Left colon (tissue), 2 donors: Measurements from ENCODE around the gene RBM39. TPM values are rescaled to one million over a fixed set of nuclear protein-coding genes. Genes with fewer than 3 reads are reported as not detected.
A peak's percentile ranks its signal among the peaks of the same experiment; 100 is the strongest.

Experiments used
- ATAC-seq: fragments of 200-7000 bp; cut with Tn5 transposase; one replicate; pipeline ENCODE4 v1.9.1; 2020; ENCODE audit warnings: mild to moderate bottlenecking, moderate library complexity
- DNase-seq, 2 donors: peaks; one replicate each; pipeline ENCODE4 v3.0.0-alpha.2; 2020
- intact Hi-C, 2 donors: fragments of 100-400 bp; cut with DNase I in 1 of 2; cut with micrococcal nuclease in 1 of 2; formaldehyde crosslinking; loops; one replicate each; pipeline versions ENCODE4 v1.11.2 to v1.14.0; 2022; cut with DNase I, micrococcal nuclease
- total RNA-seq, 2 donors: library from RNA; stranded (reverse); fragmentation: NEBNext Ultra II Directional; extraction: Animal tissue kit (Norgen Biotek cat#: 25700); gene quantifications; one replicate each; pipeline ENCODE4 v1.2.1, GENCODE V29; 2021
- donor health status: DM: no; HTN: no; CAD: no.
- donor health status: DM: yes; HTN: yes; CAD: no.

The RBM39 gene
- total RNA-seq, 2 donors from 2014 or later: 221 to 232 TPM

- intact Hi-C loops: no loop called here
- ATAC-seq (no peak), DNase-seq (no peak)
Measured at GRCh38 chr20:35661908-35662307, 80.2 kb downstream of the RBM39 start.

- no peak for DNase-seq
- intact Hi-C loops: no loop called here
- ATAC-seq: no peak
Measured at GRCh38 chr20:35661053-35661452, 81.0 kb downstream of the RBM39 start.

- intact Hi-C loops: no loop called here
- ATAC-seq: no peak
- DNase-seq: no peak
Measured at GRCh38 chr20:35660122-35660937, 81.7 kb downstream of the RBM39 start.

DNA sequence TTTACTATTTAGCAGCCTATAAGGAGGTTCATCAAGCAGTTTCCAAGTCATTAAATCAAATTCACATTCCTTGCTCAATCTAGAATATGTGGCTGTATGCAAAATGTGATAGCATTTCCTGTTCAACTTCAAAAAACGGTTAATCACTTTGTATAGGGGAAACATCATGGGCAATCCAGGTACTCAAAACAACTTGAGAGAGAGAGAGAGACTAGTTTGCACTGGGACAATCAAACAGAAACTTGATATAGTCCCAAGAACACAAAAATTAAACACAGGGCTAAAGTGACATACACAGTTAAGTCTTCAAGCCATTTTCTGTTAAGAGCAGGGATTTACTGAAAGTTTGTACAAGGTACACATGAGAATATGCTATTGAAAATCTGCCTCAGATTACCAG is 84.8 kb downstream of the RBM39 start:
- intact Hi-C loops: no loop called here
- no peak for DNase-seq
- ATAC-seq: peak; percentile 12

- ATAC-seq: no peak
- DNase-seq: no peak
- intact Hi-C loops: no loop called here
Measured at GRCh38 chr20:35654415-35654814, 87.6 kb downstream of the RBM39 start.

DNA sequence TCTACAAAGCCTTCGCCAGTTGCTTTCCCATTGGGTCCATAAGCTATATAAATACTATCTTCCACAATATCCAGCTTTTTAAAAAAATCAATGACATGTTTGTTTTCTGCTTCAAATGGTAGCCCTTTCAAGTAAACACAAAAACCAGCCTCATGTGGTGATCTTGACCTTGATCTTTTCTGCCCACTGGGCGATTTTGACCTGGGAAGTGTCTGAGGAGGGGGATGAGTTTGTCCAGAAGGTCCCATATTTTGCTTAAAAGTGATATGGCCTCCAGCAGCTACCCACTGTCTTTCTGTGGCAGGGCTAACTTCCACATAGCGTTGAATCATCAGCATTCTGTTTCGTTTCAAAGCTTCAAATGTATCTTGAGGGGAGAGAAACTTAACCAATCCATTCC is 88.2 kb downstream of the RBM39 start:
- no peak for DNase-seq
- no peak for ATAC-seq
- intact Hi-C loops: no loop called here

Other genes starting within 250 kb of the RBM39 start
- gene C20orf173, start 212.6 kb downstream of the RBM39 start, total RNA-seq: not detected
- gene ERGIC3, start 200.2 kb downstream of the RBM39 start, total RNA-seq: 100 to 1,000 TPM; 262 to 278 TPM
- gene SPAG4, start 126.4 kb downstream of the RBM39 start, total RNA-seq: 1 to 10 TPM; 3.2 to 5.8 TPM
- gene CPNE1, start 77.4 kb downstream of the RBM39 start, total RNA-seq: 100 to 1,000 TPM; 108 to 126 TPM
- 10 to 100 TPM; 63.5 to 73.0 TPM for gene RBM12, start 77.4 kb downstream of the RBM39 start, total RNA-seq
- gene NFS1, start 42.9 kb downstream of the RBM39 start, total RNA-seq: 10 to 100 TPM; 31.5 to 39.0 TPM
- gene ROMO1, start 42.9 kb downstream of the RBM39 start, total RNA-seq: 100 to 1,000 TPM; 148 to 151 TPM
- gene PHF20, start 29.8 kb upstream of the RBM39 start, total RNA-seq: 10 to 100 TPM; 21.9 to 25.4 TPM
- gene SCAND1, start 212.2 kb upstream of the RBM39 start, total RNA-seq: 10 to 100 TPM; 88.7 to 92.7 TPM
- gene CNBD2, start 226.3 kb upstream of the RBM39 start, total RNA-seq: 1 to 10 TPM; 3.7 to 4.4 TPM